ENCODE results near the gene CATSPER3. TPM values are rescaled to one million over a fixed set of nuclear protein-coding genes. Genes with fewer than 3 reads are reported as not detected.
"Not testable (repeated sequence)": the region's sequence is repeated elsewhere in the genome, so short reads cannot be mapped to it uniquely, and the experiment has no call there.

Gene CATSPER3
- total RNA-seq, 1 donor from 2014 or later = 0.86 TPM

GRCh38 chr5:134969166-134969565, 1.5 kb downstream of the CATSPER3 start:
- DNase-seq (ENCODE audit: low spot score) (no peak), ATAC-seq (no peak)

- no peak for DNase-seq (ENCODE audit: low spot score)
- ATAC-seq = no peak
These were observed 7.5 kb downstream of the CATSPER3 start for GRCh38 chr5:134975078-134975715.

GRCh38 chr5:134975843-134976242, 8.1 kb downstream of the CATSPER3 start:
- ATAC-seq (no peak), DNase-seq (ENCODE audit: low spot score) (no peak)

- no peak for ATAC-seq
These were observed 9.1 kb downstream of the CATSPER3 start for GRCh38 chr5:134976841-134977240.

GRCh38 chr5:134979416-134979815, 11.7 kb downstream of the CATSPER3 start:
- ATAC-seq (no peak), DNase-seq (ENCODE audit: low spot score) (no peak)

More at GRCh38 chr5:134976841-134977240, 9.1 kb downstream of the CATSPER3 start:
- no peak for DNase-seq (ENCODE audit: low spot score)

GRCh38 chr5:134982230-134982629, 14.5 kb downstream of the CATSPER3 start:
- ATAC-seq (no peak), DNase-seq (ENCODE audit: low spot score) (no peak)

- DNase-seq (ENCODE audit: low spot score) (no peak), ATAC-seq (no peak)
These were observed 21.6 kb downstream of the CATSPER3 start for GRCh38 chr5:134989266-134989830.

GRCh38 chr5:134990183-134990582, 22.5 kb downstream of the CATSPER3 start:
- ATAC-seq; DNase-seq (ENCODE audit: low spot score): not testable (repeated sequence)

- DNase-seq (ENCODE audit: low spot score) = no peak
- no peak for ATAC-seq
These were observed 24.4 kb downstream of the CATSPER3 start for GRCh38 chr5:134992148-134992547.

GRCh38 chr5:134993161-134993560, 25.5 kb downstream of the CATSPER3 start:
- no peak for ATAC-seq

GRCh38 chr5:134994560-134995156, 27.0 kb downstream of the CATSPER3 start:
- no peak for ATAC-seq
- DNase-seq (ENCODE audit: low spot score) = no peak

More at GRCh38 chr5:134993161-134993560, 25.5 kb downstream of the CATSPER3 start:
- DNase-seq (ENCODE audit: low spot score) = no peak

- ATAC-seq (no peak), DNase-seq (ENCODE audit: low spot score) (no peak)
These were observed 28.2 kb downstream of the CATSPER3 start for GRCh38 chr5:134995850-134996402.

GRCh38 chr5:134997015-134997414, 29.3 kb downstream of the CATSPER3 start:
- DNase-seq (ENCODE audit: low spot score) (no peak), ATAC-seq (no peak)

GRCh38 chr5:134998068-134998467, 30.4 kb downstream of the CATSPER3 start:
- not testable (repeated sequence) for DNase-seq (ENCODE audit: low spot score); ATAC-seq

- DNase-seq (ENCODE audit: low spot score) (no peak), ATAC-seq (no peak)
These were observed 36.7 kb downstream of the CATSPER3 start for GRCh38 chr5:135004376-135004775.

- ATAC-seq = no peak
- no peak for DNase-seq (ENCODE audit: low spot score)
These were observed 37.4 kb downstream of the CATSPER3 start for GRCh38 chr5:135005076-135005475.

- DNase-seq (ENCODE audit: low spot score) = no peak
- ATAC-seq = no peak
These were observed 39.6 kb downstream of the CATSPER3 start for GRCh38 chr5:135007305-135007704.

- no peak for ATAC-seq
- no peak for DNase-seq (ENCODE audit: low spot score)
These were observed 40.1 kb downstream of the CATSPER3 start for GRCh38 chr5:135007749-135008363.

- no peak for DNase-seq (ENCODE audit: low spot score)
These were observed 40.8 kb downstream of the CATSPER3 start for GRCh38 chr5:135008556-135008955.

GRCh38 chr5:135008981-135009735, 41.5 kb downstream of the CATSPER3 start:
- DNase-seq (ENCODE audit: low spot score) = no peak

More at GRCh38 chr5:135008556-135008955, 40.8 kb downstream of the CATSPER3 start:
- no peak for ATAC-seq

More at GRCh38 chr5:135008981-135009735, 41.5 kb downstream of the CATSPER3 start:
- ATAC-seq = no peak

Measured in left lobe of liver (tissue), 2 donors.